Stimulated activated CD4-positive, alpha-beta T cell treated with anti-CD3 and anti-CD28 coated beads, Interleukin-15, amount 100 ng/mL, for 48 hours (primary cell): ENCODE measurements around the gene GYG2.
"Not testable (repeated sequence)": the region's sequence is repeated elsewhere in the genome, so short reads cannot be mapped to it uniquely, and the experiment has no call there.

Experiments
- DNase-seq, 2 donors: peaks; one replicate each; pipeline ENCODE4 v3.0.0-alpha.2; 2020; ENCODE audit warnings: low read depth in 2 of 2

The GYG2 gene

DNA sequence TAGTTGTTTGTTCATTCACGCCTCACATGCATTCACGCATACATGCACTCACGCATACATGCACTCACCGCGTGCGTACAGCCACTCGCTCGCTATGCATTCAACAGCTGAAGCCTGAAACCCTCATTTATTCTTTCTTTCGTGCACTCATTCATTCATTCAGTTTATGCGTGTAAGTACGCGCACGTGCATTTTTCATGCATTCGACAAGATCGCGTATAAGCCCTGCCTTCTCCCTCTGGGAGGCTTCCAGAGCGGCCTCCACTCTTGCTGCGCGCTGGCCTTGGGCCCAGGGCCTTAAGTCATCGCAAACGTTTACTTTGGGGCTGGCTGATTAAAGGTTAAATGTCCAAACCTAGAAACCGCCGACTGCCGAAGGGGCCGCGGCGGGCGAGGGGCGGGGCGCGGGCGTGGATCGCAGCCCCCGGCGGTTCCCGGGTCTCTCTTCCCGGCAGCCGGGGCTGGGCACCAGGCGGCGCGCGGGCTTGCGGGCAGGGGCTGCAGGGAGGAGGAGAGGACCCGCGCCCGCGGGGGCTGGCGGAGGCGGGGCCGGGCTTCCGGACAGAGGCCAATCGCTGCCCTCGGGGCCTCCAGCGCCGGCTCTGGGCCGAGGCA, at the start of gene GYG2:
TSS of gene GYG2 (plus strand) at position 587 of the 615 bp plus-strand sequence. CDS start 1,259 bp downstream, outside the sequence.
- no peak for DNase-seq

DNA sequence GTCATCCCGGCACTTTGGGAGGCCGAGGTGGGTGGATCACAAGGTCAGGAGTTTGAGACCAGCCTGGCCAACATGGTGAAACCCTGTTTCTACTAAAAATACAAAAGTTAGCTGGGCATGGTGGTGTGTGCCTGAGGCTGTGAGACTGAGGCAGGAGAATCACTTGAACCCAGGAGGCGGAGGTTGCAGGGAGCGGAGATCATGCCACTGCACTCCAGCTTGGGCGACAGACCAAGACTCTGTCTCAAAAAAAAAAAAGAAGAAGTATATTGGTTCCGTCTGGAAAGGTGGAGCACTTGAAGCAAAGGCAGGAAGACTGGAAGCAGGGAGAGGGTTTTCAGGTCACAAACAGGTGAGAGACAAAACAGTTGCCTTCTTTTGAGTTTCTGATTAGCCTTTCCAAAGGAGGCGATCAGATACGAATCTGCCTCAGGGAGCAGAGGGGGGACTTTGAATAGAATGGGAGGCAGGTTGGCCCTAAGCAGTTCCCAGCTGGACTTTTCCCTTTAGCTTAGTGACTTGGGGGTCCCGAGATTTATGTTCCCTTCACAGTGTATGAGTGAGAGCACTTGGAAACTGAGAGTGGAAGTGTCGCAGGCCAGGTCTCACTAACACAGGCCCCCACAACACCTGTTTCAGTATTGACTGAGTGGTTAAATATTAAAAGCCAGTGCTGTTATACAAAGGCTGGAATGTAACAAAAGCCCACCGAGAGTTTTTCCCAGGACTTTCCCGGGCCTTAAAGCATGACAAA, 48.1 kb upstream of the GYG2 start:
- DNase-seq = not testable (repeated sequence)

DNA sequence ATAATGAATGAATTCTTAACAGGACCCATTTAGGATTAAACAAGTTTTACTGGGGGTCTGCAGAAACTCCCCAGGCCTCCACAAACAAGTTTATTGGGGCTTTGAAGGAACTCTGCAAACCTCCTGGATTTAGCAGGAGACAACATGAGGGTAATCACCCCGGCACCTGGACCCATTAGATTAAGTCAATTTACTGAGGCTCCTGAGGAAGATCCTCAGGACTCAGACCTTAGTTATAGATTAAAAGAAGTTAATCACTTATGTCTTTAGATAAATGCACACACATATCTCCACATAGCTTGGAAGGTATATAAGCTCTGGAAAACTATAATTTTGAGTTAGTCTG, 47.5 kb upstream of the GYG2 start:
- DNase-seq = no peak

DNA sequence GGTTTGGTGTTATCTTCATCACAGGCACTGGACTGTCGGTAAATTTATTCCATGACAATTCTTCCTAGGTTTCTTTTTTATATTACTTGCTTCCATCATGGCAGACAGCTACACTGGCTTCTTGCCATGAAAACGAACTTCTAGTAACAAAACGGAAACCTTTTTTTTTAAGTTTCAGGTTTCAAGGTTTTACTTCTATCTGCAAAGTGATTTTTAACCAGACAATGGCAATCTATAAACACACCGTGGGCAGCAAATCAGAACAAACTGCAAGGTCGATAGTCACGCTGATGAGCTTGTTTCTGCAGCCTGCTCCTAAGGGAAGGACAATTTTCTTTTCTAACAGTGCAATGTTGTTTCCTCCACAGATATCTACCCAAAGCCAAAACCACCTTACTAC, 47.0 kb upstream of the GYG2 start:
- no peak for DNase-seq

DNA sequence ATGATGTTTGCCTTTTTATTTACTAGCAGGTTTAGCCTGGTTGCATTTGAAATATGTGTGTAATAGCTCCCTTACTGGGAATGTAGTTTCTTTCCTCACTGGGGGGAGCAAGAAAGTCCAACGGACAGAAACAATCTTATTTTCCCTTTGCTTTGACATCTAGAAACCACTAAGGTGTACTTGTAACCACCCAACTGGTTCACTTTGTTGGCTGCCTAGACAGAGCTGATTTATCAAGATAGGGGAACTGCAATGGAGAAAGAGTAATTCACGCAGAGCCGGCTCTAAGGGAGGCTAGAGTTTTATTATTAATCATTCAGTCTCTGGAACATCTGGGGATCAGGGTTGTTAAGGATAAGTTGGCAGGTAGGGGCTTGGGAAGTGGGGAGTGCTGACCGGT, 46.6 kb upstream of the GYG2 start:
- no peak for DNase-seq

DNA sequence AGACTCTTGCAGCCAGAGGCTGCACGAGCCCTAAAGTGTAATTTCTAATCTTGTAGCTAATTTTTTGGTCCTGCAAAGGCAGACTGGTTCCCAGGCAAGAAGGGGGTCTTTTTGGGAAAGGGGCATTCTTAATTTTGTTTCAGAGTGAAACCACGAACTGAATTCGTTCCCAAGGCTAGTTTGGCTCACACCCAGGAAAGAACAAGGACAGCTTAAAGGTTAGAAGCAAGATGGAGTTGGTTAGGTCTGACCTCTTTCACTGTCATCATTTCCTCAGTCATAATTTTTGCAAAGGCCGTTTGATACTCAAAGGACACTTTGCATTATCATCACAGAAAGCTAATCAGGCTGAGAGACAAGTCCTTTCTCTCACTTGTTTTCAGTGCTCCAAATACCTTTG, 46.0 kb upstream of the GYG2 start:
- no peak for DNase-seq

DNA sequence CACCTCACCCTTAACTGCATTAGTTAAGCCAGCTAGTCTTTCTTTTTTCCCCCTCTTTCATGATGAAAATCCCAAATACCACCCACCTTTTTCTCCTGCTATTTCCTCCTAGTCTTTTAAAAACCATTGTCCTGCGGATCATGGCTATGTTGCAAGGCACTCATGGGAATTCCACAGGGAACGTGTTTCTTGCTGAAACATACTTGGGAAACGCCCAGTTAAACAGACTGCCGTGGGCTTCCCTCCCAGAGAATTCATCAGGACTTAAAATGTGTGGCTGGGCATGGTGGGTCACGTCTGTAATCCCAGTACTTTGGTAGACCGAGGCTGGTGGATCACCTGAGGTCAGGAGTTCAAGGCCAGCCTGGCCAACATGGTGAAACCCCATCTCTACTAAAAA, 44.7 kb upstream of the GYG2 start:
- no peak for DNase-seq

DNA sequence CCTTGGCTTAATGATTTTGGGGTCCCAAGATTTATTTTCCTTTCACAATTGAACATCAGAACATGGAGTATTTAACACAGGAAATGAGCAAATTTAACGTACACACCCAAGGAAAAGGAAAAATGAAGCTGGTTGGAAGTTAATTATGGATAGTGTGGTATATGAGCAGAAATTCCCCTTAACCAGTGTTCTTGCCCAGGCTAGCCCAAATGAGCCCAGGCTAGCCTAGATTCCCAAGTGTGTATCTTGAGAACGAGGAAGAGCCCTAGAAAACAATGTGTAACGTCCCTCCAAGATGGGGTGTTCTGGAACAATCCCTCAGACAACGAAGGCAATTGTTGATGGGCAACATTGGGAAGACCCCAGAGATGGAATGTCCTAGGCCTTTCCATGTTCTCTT, 43.2 kb upstream of the GYG2 start:
- DNase-seq = no peak

DNA sequence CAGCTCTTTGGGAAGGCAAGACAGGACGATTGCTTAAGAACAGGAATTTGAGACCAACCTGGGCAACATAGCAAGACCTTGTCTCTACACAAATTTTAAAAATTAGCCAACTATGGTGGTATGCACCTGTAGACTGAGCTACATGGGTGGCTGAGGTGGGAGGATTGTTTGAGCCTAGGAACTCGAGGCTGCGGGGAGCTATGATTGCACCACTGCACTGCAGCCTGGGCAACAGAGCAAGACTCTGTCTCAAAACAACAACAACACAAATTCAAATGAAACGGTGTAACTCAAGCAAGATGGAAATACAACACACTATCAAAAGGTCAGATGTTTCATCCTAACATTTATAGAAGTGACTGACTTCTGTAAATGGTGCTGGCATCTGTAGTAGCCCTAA, 39.8 kb upstream of the GYG2 start:
- DNase-seq = no peak

DNA sequence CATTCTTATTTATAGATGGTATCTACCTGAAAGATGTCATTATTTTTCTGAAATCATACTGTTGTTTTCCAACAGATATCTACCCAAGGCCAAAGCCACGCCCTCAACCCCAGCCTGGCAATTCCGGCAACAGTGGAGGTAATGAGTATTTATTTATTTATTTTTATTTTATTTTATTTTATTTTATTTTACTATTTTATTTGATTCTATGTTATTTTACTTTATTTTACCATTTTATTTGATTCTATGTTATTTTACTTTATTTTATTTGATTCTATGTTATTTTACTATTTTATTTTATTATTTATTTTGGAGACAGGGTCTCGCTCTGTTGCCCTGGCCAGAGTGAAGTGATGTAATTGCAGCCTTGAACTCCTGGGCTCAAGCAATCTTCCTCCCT, 39.2 kb upstream of the GYG2 start:
- no peak for DNase-seq

DNA sequence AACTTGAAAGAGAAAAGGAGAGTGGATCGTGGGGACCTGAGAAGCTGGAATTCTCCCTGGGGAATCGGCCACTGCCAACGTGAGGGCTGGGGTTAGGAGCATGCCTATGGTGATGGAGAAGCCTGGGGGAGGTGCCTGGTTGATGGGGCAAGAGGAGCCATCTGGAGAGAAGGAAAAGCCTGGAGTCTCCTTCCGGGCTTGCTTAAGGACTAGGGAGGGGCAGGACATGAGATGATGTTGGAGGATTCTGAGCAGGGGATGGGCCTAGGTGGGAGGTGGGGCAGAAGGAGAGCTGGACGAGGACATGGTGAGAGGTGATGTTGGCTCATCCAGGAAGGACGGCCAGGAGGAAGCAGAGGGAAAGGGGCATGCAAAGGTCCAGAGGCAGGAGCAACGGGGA, 35.0 kb upstream of the GYG2 start:
- no peak for DNase-seq

DNA sequence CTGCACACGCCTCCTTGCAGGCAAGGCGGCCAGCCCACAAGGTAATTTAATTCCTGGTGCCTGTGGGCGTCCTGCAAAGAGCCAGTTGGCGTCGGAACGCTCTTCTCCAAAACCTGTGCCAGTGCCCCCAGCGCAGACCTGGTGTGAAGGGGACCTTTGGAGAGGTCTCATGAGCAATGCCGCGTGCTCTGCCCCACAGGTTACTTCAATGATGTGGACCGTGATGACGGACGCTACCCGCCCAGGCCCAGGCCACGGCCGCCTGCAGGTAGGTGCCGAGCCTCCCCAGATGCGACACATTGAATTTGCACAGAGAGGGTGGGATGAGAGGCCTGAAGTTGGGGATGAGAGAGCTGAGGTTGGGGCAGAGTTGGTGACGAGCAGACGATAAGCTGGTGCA, 34.4 kb upstream of the GYG2 start:
- no peak for DNase-seq

DNA sequence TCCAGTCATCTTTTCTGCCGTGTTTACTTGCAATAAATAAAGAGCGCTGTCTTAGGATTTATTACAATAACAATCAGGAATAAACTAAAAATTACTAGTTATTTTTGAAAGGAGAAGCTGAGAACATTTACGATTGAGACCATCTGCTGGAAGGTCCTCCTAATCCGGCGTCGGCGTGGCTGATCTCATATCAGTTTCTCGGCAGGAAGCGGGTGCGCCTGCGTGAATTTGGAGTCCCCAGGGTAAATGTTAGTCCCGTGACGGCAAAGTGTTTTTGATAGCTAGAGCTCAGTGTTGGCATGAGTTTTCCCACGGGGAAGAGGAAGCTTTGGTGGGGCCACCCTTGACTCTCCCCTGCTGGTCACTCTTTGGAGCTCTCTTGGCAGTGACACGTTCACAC, 31.9 kb upstream of the GYG2 start:
- DNase-seq = not testable (repeated sequence)

DNA sequence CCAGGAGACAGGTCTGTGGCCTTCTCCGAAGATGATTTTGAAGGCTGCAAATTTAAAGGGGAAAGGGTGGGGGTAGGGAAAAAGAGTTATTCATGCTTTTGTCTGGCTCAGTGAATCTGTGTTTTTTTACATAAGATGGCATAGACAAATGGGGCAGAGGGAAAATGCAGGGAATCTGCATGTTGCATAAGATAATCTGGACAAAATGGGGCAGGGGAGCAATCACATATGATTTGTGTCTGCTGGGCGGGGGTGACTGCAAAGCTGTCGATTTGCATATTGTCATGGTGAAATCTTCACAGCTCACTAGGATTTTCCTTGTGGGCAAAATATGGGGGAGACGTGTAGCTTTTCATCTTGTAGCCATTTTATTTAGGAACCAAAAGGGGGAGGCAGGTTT, 29.4 kb upstream of the GYG2 start:
- no peak for DNase-seq

DNA sequence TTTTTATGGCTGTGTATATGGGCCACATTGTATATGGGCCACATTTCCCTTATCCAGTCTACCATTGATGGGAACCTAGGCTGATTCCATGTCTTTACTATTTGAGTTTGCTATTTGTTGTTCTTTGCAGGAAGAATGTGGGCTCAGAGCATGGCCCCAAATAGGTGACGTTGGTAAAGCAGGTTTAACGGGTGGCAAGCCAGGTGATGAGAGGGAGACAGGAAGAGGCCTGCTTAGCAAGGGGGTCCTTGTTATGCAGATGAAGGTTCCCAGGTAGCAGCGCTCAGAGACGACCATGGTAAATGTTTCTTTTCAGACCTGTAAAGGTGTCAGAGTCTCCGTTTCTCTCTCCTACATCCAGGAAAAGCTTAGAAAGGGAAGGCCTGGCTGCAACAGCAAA, 28.8 kb upstream of the GYG2 start:
- DNase-seq = not testable (repeated sequence)

DNA sequence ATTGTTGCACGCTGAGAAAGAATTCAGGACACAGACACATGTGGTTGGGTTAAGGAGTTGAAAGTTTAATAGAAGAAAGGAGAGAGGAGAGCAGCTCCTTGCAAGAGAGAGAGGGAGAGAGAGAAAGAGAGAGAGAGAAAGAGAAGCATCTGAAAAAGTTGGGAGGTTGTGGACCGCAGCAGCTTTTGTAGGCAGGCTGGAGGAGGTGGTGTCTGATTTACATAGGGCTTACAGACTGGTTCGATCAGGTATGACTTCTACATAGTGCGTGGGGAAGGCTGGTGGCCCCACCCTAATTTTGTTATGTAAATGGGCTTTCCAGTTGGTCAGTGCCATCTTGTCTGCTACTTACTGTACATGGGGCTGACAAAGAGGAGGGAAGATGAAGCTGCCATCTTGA, 27.5 kb upstream of the GYG2 start:
- DNase-seq = no peak

DNA sequence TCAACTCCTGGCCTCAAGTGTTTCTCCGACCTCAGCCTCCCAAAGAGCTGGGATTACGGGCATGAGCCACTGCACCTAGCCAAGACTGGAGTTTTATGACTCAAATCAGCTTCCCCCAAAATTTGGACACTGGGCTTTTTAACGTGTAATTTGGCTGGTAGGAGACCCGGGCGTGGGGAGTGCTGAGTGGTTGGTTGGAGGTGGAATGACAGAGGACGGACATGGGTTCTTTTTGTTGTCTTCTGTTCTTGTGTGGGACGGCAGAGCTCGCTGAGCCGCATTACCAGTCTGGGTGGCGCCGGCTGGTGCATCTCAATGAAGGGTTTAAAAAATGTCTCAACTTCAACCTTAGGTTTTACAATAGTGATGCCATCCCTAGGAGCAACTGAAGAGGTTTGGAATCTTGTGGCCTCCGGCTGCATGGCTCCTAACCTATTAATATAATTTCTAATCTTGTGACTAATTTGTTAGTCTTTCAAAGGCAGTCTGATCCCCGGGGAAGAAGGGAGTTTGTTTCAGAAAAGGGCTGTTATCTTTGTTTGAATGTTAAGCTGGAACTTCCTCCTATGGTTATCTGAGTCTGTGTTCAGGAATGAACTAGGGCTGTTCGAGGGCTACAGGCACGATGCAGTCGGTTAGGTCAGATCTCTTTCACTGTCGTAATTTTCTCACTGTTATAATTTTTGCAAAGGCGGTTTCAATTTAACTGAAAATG, 26.2 kb upstream of the GYG2 start:
- not testable (repeated sequence) for DNase-seq

DNA sequence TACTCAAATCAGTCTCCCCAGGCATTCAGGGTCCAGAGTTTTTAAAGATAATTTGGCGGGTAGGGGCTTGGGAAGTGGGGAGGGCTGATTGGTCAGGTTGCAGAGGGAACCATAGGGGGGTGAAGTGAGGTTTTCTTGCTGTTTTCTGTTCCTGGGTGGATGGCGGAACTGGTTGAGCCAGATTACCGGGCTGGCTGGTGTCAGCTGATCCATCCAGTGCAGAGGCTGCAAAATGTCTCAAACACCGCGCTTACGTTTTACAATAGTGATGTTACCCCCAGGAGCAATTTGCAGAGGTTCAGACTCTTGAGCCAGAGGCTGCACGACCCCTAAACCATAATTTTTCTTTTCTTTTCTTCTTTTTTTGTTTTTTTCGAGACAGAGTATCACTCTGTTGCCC, 25.2 kb upstream of the GYG2 start:
- DNase-seq = not testable (repeated sequence)

DNA sequence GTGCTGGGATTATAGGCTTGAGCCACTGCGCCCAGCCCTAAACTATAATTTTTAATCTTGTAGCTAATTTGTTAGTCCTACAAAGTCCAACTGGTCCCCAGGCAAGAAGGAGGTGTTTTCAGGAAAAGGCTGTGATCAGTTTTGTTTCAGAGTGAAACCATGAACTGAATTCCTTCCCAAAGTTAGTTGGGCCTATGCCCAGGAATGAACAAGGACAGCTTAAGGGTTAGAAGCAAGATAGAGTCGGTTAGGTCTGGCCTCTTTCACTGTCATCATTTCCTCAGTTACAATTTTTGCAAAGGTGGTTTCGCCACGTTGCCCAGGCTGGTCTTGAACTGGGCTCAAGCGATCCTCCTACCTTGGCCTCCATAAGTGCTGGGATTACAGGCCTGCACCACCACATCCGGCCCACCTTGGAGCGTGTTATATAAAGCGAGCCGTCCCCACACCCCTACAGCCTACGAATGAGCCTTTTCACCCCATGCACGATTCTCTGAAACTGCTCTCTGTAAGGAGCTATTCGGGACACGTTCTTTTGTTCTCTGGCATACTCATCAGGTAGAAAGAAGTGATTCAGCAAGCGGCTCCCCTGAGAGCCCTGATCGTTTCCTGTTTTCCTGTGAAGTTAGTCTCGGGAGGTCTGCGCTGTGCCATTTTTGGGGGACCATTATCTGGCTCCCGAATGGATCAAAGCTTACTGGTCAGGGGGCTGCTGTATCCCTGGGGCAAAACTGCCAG, 24.5 kb upstream of the GYG2 start:
- not testable (repeated sequence) for DNase-seq

DNA sequence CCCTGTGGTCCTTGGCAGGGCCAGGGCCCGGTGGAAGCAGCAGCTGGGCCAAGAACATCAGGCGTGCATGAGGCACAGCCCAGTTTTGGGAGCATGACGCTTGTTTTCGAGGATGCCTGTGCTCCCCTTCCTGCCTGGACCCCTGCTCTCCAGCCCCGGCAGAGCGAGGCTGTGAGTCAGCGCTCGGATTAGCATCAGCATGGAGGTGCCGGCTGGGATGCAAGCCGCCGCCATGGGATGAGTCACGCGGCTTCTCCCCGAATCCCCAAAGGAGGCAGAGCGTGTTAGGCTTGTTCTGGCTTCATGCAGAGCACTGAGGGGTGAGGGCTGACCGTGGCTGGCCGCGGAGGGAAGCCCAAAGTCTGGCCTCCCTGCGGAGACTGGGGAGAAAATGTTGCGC, 23.9 kb upstream of the GYG2 start:
- not testable (repeated sequence) for DNase-seq

DNA sequence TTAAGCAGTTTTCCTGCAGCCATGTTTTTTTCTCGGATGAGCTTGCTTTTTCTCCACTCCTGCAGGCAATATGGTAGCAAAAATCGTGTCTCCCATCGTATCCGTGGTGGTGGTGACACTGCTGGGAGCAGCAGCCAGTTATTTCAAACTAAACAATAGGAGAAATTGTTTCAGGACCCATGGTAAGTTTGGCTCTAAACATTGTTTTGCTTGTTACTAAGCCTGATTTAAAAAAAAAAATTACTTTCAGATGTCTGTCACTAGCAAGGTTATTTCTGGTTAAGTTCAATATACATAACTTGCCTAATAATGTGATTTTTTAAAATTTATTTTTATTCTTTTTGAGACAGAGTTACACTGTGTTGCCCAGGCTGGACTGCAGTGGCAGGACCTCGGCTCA, 17.5 kb upstream of the GYG2 start:
- no peak for DNase-seq

DNA sequence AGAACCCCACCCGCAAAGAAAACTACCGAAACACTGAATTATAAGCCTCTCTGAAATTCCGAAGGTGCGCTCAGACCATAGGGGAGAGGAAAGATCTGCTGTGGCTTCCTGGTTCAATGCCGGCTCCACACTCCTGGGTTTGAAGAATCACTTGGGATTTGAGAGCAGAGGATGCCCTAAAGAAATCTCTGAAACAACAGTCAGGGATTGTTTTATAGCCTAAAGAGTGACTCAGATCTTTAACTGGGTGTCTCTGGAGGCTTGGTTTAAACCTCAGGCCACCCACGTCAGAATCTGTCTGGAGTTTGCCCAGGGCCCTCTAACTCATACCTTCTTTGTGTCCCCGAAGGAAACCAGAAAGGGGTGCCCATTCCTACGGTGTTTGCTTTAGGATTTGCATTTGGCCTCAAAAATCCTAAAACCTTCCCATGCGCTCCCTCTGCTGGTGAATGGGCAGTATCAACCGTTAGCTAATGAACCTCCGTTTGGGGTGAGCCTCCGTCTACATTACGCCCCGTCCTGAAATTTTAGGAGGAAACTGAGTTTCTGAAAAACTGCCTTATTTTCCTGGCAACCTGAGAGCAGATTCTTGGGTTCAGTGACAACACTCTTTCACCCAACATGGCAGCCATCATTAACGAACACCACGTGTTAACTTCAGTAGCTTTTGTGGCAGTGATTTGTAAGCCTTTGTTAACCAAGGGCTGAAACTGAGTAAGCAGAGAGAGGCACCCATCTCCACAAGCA, 16.4 kb upstream of the GYG2 start:
- peak in 1 of 2 donors; percentile 31 for DNase-seq
